ENCODE data around the gene PABPC1L.

- TF ChIP-seq MAX (IDR thresholded peaks at IDR 0.05): no peak
- no peak for TF ChIP-seq EP300 (IDR thresholded peaks at IDR 0.05; ENCODE audit: borderline replicate concordance)
- TF ChIP-seq FOXM1 (IDR thresholded peaks at IDR 0.05; ENCODE audit: borderline replicate concordance, low read depth): no peak
- TF ChIP-seq RAD21 (IDR thresholded peaks at IDR 0.05; ENCODE audit: low read depth): no peak
- TF ChIP-seq USF1 (IDR thresholded peaks at IDR 0.05): no peak
- TF ChIP-seq YY1 (IDR thresholded peaks at IDR 0.05; ENCODE audit: low read depth): no peak
- TF ChIP-seq ZBTB7A (IDR thresholded peaks at IDR 0.05; ENCODE audit: low read depth): no peak
- no peak for TF ChIP-seq EGR1 (IDR thresholded peaks at IDR 0.05)
- TF ChIP-seq TAF1 (IDR thresholded peaks at IDR 0.05; ENCODE audit: low read depth): no peak
- TF ChIP-seq CEBPB (IDR thresholded peaks at IDR 0.05): no peak
These were observed 8.5 kb downstream of the PABPC1L start for GRCh38 chr20:44918342-44918741.

Measured in Ishikawa (cell line).